Retinal pigment epithelial cell (primary cell): ENCODE data around the gene CASP5.

Source experiments
- DNase-seq: peaks from one replicate; pipeline ENCODE4 v3.0.0-alpha.2; 2010; ENCODE audit warnings: low read depth
- H3K4me3 ChIP-seq: 2 replicates; pipeline ENCODE4 v1.5.1; 2011; ENCODE audit warnings: mild to moderate bottlenecking, low read length, control low read depth, moderate library complexity
- CTCF ChIP-seq: conservative IDR thresholded peaks from 2 replicates; pipeline ENCODE4 v1.5.1; 2011; ENCODE audit warnings: low read depth, low read length, control low read depth, inconsistent platforms

The CASP5 gene

GRCh38 chr11:105027678-105028077 lies 4.7 kb upstream of the CASP5 start:
- H3K4me3 ChIP-seq = no peak overlapping the region
- no peak for TF ChIP-seq CTCF
- DNase-seq = no peak

GRCh38 chr11:105024394-105024793 lies 1.4 kb upstream of the CASP5 start:
- no peak for TF ChIP-seq CTCF
- no peak for DNase-seq
- no peak overlapping the region for H3K4me3 ChIP-seq

- TF ChIP-seq CTCF = no peak
- H3K4me3 ChIP-seq = no peak overlapping the region
- no peak for DNase-seq
Observed at GRCh38 chr11:105022527-105022926, 441 bp downstream of the CASP5 start.

- no peak overlapping the region for H3K4me3 ChIP-seq
- DNase-seq = no peak
- TF ChIP-seq CTCF = no peak
Observed at GRCh38 chr11:105007463-105007862, 15.5 kb downstream of the CASP5 start.

- no peak overlapping the region for H3K4me3 ChIP-seq
- no peak for TF ChIP-seq CTCF
- DNase-seq = no peak
Observed at GRCh38 chr11:105005451-105005845, 17.5 kb downstream of the CASP5 start.

- no peak for TF ChIP-seq CTCF
- H3K4me3 ChIP-seq = no peak overlapping the region
- no peak for DNase-seq
Observed at GRCh38 chr11:105004021-105004420, 18.9 kb downstream of the CASP5 start.

- H3K4me3 ChIP-seq = no peak overlapping the region
- DNase-seq = no peak
- no peak for TF ChIP-seq CTCF
Observed at GRCh38 chr11:105003151-105003550, 19.8 kb downstream of the CASP5 start.
